GM12878 (cell line): ENCODE results near the gene NCBP2L.

Experiments
- CEBPZ ChIP-seq: fragments of 150-350 bp; IDR thresholded peaks from 2 replicates; pipeline ENCODE4 v1.6.1; 2016; ENCODE audit warnings: low read depth, low read length
- CREM ChIP-seq: IDR thresholded peaks from 2 replicates; pipeline ENCODE4 v1.6.1; 2014; ENCODE audit warnings: antibody characterized with exemption, low read depth
- CTCF ChIP-seq, 3 experiments: IDR thresholded peaks in 2 of 3; conservative IDR thresholded peaks in 1 of 3; 2 replicates each; pipeline ENCODE4 v1.5.1; 2011; ENCODE audit warnings: low read depth in 3 of 3, low read length in 3 of 3, mild to moderate bottlenecking in 3 of 3, control low read depth in 2 of 3, moderate library complexity in 2 of 3, inconsistent platforms in 1 of 3, mixed read lengths in 1 of 3; ENCODE audit not compliant: control insufficient read depth in 2 of 3, insufficient read depth in 1 of 3; ENCODE audit errors: extremely low read depth in 1 of 3
- NR2C1 ChIP-seq: fragments of 450-650 bp; IDR thresholded peaks from 2 replicates; pipeline ENCODE4 v1.6.1; 2017; ENCODE audit warnings: antibody characterized with exemption, mild to moderate bottlenecking, moderate library complexity
- POLR2A ChIP-seq: IDR thresholded peaks from 2 replicates; pipeline ENCODE4 v1.6.1; 2011; ENCODE audit warnings: low read depth, mild to moderate bottlenecking, low read length
- RB1 ChIP-seq: fragments of 450-650 bp; formaldehyde crosslinking; IDR thresholded peaks from 2 replicates; pipeline ENCODE4 v1.6.1; 2017; ENCODE audit warnings: mild to moderate bottlenecking, borderline replicate concordance
- SUZ12 ChIP-seq: fragments of 200-600 bp; sonication (generic); IDR thresholded peaks from one replicate; pipeline ENCODE4 v1.6.1; 2018; ENCODE audit warnings: antibody characterized with exemption, mild to moderate bottlenecking; ENCODE audit not compliant: unreplicated experiment
- TAF1 ChIP-seq: IDR thresholded peaks from 2 replicates; pipeline ENCODE4 v1.6.1; 2011; ENCODE audit warnings: mild to moderate bottlenecking, low read depth, low read length, borderline replicate concordance
- TCF12 ChIP-seq: IDR thresholded peaks from 2 replicates; pipeline ENCODE4 v1.6.1; 2011; ENCODE audit warnings: low read depth, mild to moderate bottlenecking, low read length
- ZBTB33 ChIP-seq: fragments of 450-650 bp; IDR thresholded peaks from 2 replicates; pipeline ENCODE4 v1.6.1; 2017; ENCODE audit warnings: mild to moderate bottlenecking
- ZNF687 ChIP-seq: fragments of 450-650 bp; IDR thresholded peaks from 2 replicates; pipeline ENCODE4 v1.6.1; 2017; ENCODE audit warnings: mild to moderate bottlenecking, moderate library complexity

- TF ChIP-seq ZBTB33 (no peak), CEBPZ (no peak), CTCF (IDR thresholded peaks at IDR 0.05 in 2 of 3, conservative IDR thresholded peaks at IDR 0.05 in 1 of 3; ENCODE audit: control insufficient read depth in 2 of 3, extremely low read depth in 1 of 3, insufficient read depth in 1 of 3, low read depth in 3 of 3, low read length in 3 of 3) (no peak), NR2C1 (no peak), POLR2A (no peak), RB1 (no peak), TCF12 (no peak), TAF1 (no peak), SUZ12 (no peak), CREM (no peak), ZNF687 (no peak)
These were observed 49.0 kb upstream of the NCBP2L start for GRCh38 chrX:107728371-107729099.
